B cell (primary cell): ENCODE results near the gene WDR70. TPM values are rescaled to one million over a fixed set of nuclear protein-coding genes. Genes with fewer than 3 reads are reported as not detected.

Experiments used
- ATAC-seq: fragments of 200-7000 bp; cut with Tn5 transposase; one replicate; pipeline ENCODE4 v1.10.0; 2021; ENCODE audit warnings: low read depth, mild to moderate bottlenecking, moderate number of reproducible peaks, moderate library complexity
- CTCF ChIA-PET: fragments of 350-600 bp; sonication (Branson Sonifier 250); formaldehyde crosslinking; loops from one replicate; lab custom pipeline; 2021; ENCODE audit warnings: antibody characterized with exemption, inconsistent platforms; lab: Charles Lee
- POLR2A ChIA-PET: fragments of 350-600 bp; sonication (Branson Sonifier 250); formaldehyde crosslinking; loops from one replicate; lab custom pipeline; 2021; ENCODE audit warnings: antibody characterized with exemption; lab: Charles Lee
- DNase-seq: peaks from one replicate; pipeline ENCODE4 v3.0.0; 2013
- H2AFZ ChIP-seq: 2 replicates; pipeline ENCODE4 v1.6.1; 2012; ENCODE audit warnings: mild to moderate bottlenecking, low read depth, low read length; ENCODE audit not compliant: insufficient read depth, poor library complexity, severe bottlenecking
- H3K27ac ChIP-seq, 2 donors: 1 replicate in 1 of 2; 2 replicates in 1 of 2; pipeline ENCODE4 v1.5.1; 2012 to 2013; ENCODE audit warnings: low read length in 2 of 2, mild to moderate bottlenecking in 2 of 2, moderate library complexity in 1 of 2
- H3K27me3 ChIP-seq, 4 experiments: fragments of 200-600 bp in 1 of 4; sonication (generic) in 1 of 4; replicated peaks in 1 of 4; 1 replicate in 2 of 4; 2 replicates in 2 of 4; pipeline versions ENCODE4 v1.6.1 to v1.7.0; 2013 to 2016; ENCODE audit warnings: low read length in 3 of 4, mild to moderate bottlenecking in 2 of 4, mixed read lengths in 1 of 4, moderate library complexity in 1 of 4; ENCODE audit not compliant: insufficient read depth in 4 of 4, control insufficient read depth in 3 of 4; ENCODE audit errors: control extremely low read depth in 1 of 4
- H3K36me3 ChIP-seq, 2 experiments: replicated peaks in 1 of 2; 1 replicate in 1 of 2; 2 replicates in 1 of 2; pipeline versions ENCODE4 v1.6.1 to v1.7.1; 2013; ENCODE audit warnings: low read length in 1 of 2; ENCODE audit not compliant: insufficient read depth in 2 of 2, control insufficient read depth in 1 of 2; ENCODE audit errors: control extremely low read depth in 1 of 2, extremely low read depth in 1 of 2
- H3K4me1 ChIP-seq, 2 donors: fragments of 200-600 bp in 1 of 2; sonication (generic) in 1 of 2; 1 replicate in 1 of 2; 2 replicates in 1 of 2; pipeline versions ENCODE4 v1.5.1 to v1.6.1; 2013 to 2017; ENCODE audit warnings: low read length in 2 of 2; ENCODE audit not compliant: control insufficient read depth in 2 of 2, insufficient read depth in 2 of 2
- H3K4me2 ChIP-seq: replicated peaks from 2 replicates; pipeline ENCODE3; 2012; ENCODE audit warnings: mild to moderate bottlenecking, low read depth, low read length; ENCODE audit not compliant: poor library complexity, severe bottlenecking
- H3K4me3 ChIP-seq, 5 experiments: fragments of 200-600 bp in 1 of 5; sonication (generic) in 1 of 5; 1 replicate in 3 of 5; 2 replicates in 2 of 5; pipeline versions ENCODE4 v1.5.1 to v1.7.0; 2011 to 2016; ENCODE audit warnings: low read length in 4 of 5, mild to moderate bottlenecking in 4 of 5, low read depth in 2 of 5, control low read depth in 1 of 5, moderate library complexity in 1 of 5; ENCODE audit not compliant: insufficient read depth in 1 of 5; ENCODE audit errors: control extremely low read depth in 1 of 5, extremely low read depth in 1 of 5
- H3K79me2 ChIP-seq: fragments of 200-600 bp; sonication (generic); one replicate; pipeline ENCODE4 v1.6.0; 2016; ENCODE audit warnings: low read length; ENCODE audit not compliant: control insufficient read depth, insufficient read depth
- H3K9ac ChIP-seq: fragments of 200-600 bp; sonication (generic); 2 replicates; pipeline ENCODE4 v1.6.1; 2017; ENCODE audit warnings: mild to moderate bottlenecking, low read length, moderate library complexity
- H3K9me3 ChIP-seq, 3 donors: one replicate each; pipeline versions ENCODE4 v1.6.1 to v1.7.1; 2013; ENCODE audit warnings: low read length in 2 of 3; ENCODE audit not compliant: control insufficient read depth in 2 of 3, insufficient read depth in 1 of 3; ENCODE audit errors: control extremely low read depth in 1 of 3
- H4K20me1 ChIP-seq: 2 replicates; pipeline ENCODE4 v1.6.0; 2012; ENCODE audit warnings: mild to moderate bottlenecking, low read length; ENCODE audit not compliant: insufficient read depth, control insufficient read depth, poor library complexity, severe bottlenecking
- H3K27ac Mint-ChIP-seq: one replicate; pipeline ENCODE4 v1.8.0; 2021; ENCODE audit warnings: mixed read lengths
- H3K27me3 Mint-ChIP-seq: one replicate; pipeline ENCODE4 v1.8.0; 2021; ENCODE audit warnings: mixed read lengths
- H3K4me1 Mint-ChIP-seq: one replicate; pipeline ENCODE4 v1.8.0; 2021; ENCODE audit warnings: mixed read lengths
- H3K4me3 Mint-ChIP-seq: one replicate; pipeline ENCODE4 v1.8.0; 2021; ENCODE audit warnings: mixed read lengths
- H3K9me3 Mint-ChIP-seq: one replicate; pipeline ENCODE4 v1.8.0; 2022; ENCODE audit warnings: mixed read lengths; ENCODE audit not compliant: insufficient read depth
- CTCF ChIP-seq: fragments of 200-600 bp; IDR thresholded peaks from one replicate; pipeline ENCODE4 v1.8.0; 2022; ENCODE audit warnings: antibody characterized with exemption, mild to moderate bottlenecking
- EZH2 ChIP-seq: IDR thresholded peaks from 2 replicates; pipeline ENCODE4 v1.6.1; 2012; ENCODE audit warnings: borderline replicate concordance, low read depth, mild to moderate bottlenecking, moderate library complexity, low read length; ENCODE audit not compliant: insufficient read depth, poor library complexity, severe bottlenecking
- WGBS: methylation state at CpG from one replicate; pipeline ENCODE4 v1.1.5; 2013; ENCODE audit warnings: missing lambda C conversion rate; ENCODE audit not compliant: insufficient coverage; 5-methylcytosine and 5-hydroxymethylcytosine counted together
- intact Hi-C: fragments of 100-400 bp; cut with micrococcal nuclease; formaldehyde crosslinking; loops from one replicate; pipeline ENCODE4 v1.10.0; 2022
- polyA plus RNA-seq: library from polyadenylated mRNA; depleted of rRNA; stranded (reverse); fragments of >200 nt; gene quantifications from 2 replicates; pipeline ENCODE4 v1.2.3, GENCODE V29; 2012
- total RNA-seq, 2 donors: library from RNA; stranded (reverse); fragments of 120-200 nt in 1 of 2; gene quantifications; 1 replicate in 1 of 2; 2 replicates in 1 of 2; pipeline versions ENCODE4 v1.2.3 to v1.2.4, GENCODE V29; 2013 to 2022

WDR70 gene
- total and polyA plus RNA-seq, 2 donors (not counting 1 experiment from before 2014, with no cell fraction given) = 12.8 to 46.8 TPM

- no peak for DNase-seq
- no peaks in the 10 kb centered on the region for H3K4me1 ChIP-seq
- no peak overlapping the region for H3K4me3 ChIP-seq
- ChIA-PET CTCF (no interaction called here), POLR2A (no interaction called here)
- no peaks in the 10 kb centered on the region for H3K9me3 Mint-ChIP-seq
- no peak overlapping the region for H3K27ac ChIP-seq
- intact Hi-C loops = no loop called here
- H2AFZ ChIP-seq = no peak overlapping the region
- no peak overlapping the region for H3K9ac ChIP-seq
- no CpG with 5 or more reads among the region's 4 CpGs for WGBS
- no peaks in the 10 kb centered on the region for H4K20me1 ChIP-seq
- no peaks in the 10 kb centered on the region for H3K4me1 Mint-ChIP-seq
- peaks cover 11 to 22% of the 10 kb centered on the region in 2 experiments for H3K36me3 ChIP-seq
- no peak overlapping the region for H3K4me2 ChIP-seq
- H3K9me3 ChIP-seq = no peaks in the 10 kb centered on the region
- no peak overlapping the region for H3K4me3 Mint-ChIP-seq
- TF ChIP-seq EZH2 (no peak), CTCF (no peak)
- H3K27ac Mint-ChIP-seq = no peak overlapping the region
- ATAC-seq = no peak
- H3K79me2 ChIP-seq = no peaks in the 10 kb centered on the region
- no peaks in the 10 kb centered on the region for H3K27me3 Mint-ChIP-seq
- no peaks in the 10 kb centered on the region for H3K27me3 ChIP-seq
These were observed 358.4 kb downstream of the WDR70 start for GRCh38 chr5:37737326-37738056.

GRCh38 chr5:37738057-37738691 is 359.1 kb downstream of the WDR70 start:
- intact Hi-C loops = no loop called here
- H3K27me3 Mint-ChIP-seq = no peaks in the 10 kb centered on the region
- Histone ChIP-seq H3K79me2 (no peaks in the 10 kb centered on the region), H3K27ac (no peak overlapping the region), H3K27me3 (no peaks in the 10 kb centered on the region), H3K36me3 (peaks cover 9 to 25% of the 10 kb centered on the region in 2 experiments), H4K20me1 (no peaks in the 10 kb centered on the region), H3K4me2 (no peak overlapping the region), H2AFZ (no peak overlapping the region), H3K4me3 (no peak overlapping the region), H3K4me1 (no peaks in the 10 kb centered on the region), H3K9me3 (peaks cover 0 to 3% (median 0%) of the 10 kb centered on the region in 3 donors), H3K9ac (no peak overlapping the region)
- 80% methylated on average over 2 of the region's 4 CpGs for WGBS
- no peaks in the 10 kb centered on the region for H3K4me1 Mint-ChIP-seq
- DNase-seq (no peak), ATAC-seq (no peak)
- ChIA-PET CTCF (no interaction called here), POLR2A (no interaction called here)
- no peak overlapping the region for H3K4me3 Mint-ChIP-seq
- TF ChIP-seq CTCF = no peak
- no peak for TF ChIP-seq EZH2
- H3K9me3 Mint-ChIP-seq = no peaks in the 10 kb centered on the region
- H3K27ac Mint-ChIP-seq = no peak overlapping the region
